ENCODE results near the gene PIEZO2. TPM values are rescaled to one million over a fixed set of nuclear protein-coding genes. Genes with fewer than 3 reads are reported as not detected.

The PIEZO2 gene
- total and polyA plus RNA-seq, 9 donors = 2.0 to 8.5 (median 3.2) TPM

DNA sequence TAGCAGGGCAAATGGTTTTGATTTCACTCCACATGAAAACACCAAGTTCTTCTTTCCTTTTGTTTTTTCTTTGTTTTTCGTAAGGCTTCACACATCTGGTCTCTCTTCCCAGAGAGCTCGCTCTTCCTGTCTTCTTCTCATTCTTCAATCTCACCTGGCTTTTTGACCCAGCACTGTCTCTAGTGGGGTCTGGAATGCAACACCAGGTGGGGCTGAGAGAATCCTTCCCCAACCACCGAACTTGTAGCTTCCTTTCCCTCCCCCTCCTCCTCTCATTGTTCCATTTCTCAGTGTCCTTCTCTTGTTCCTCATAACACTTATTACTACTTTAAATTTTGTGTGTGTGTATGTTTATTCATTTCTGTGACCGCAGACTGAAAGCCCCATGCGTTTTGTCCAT is 13.5 kb upstream of the PIEZO2 start:
- WGBS, 3 donors = 56 to 68% (median 64%) methylated on average over 5 of the region's 5 CpGs
- no peaks in the 10 kb centered on the region for H3K36me3 ChIP-seq
- no peaks in the 10 kb centered on the region for H3K27me3 ChIP-seq
- TF ChIP-seq, protein P1, sequence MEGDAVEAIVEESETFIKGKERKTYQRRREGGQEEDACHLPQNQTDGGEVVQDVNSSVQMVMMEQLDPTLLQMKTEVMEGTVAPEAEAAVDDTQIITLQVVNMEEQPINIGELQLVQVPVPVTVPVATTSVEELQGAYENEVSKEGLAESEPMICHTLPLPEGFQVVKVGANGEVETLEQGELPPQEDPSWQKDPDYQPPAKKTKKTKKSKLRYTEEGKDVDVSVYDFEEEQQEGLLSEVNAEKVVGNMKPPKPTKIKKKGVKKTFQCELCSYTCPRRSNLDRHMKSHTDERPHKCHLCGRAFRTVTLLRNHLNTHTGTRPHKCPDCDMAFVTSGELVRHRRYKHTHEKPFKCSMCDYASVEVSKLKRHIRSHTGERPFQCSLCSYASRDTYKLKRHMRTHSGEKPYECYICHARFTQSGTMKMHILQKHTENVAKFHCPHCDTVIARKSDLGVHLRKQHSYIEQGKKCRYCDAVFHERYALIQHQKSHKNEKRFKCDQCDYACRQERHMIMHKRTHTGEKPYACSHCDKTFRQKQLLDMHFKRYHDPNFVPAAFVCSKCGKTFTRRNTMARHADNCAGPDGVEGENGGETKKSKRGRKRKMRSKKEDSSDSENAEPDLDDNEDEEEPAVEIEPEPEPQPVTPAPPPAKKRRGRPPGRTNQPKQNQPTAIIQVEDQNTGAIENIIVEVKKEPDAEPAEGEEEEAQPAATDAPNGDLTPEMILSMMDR (IDR thresholded peaks at IDR 0.05) = no peak
- TF ChIP-seq POLR2A (IDR thresholded peaks at IDR 0.05) (no peak), EP300 (IDR thresholded peaks at IDR 0.05) (no peak)
- intact Hi-C loops (cut with DNase I) = loop anchor here in 1 of 4 donors (10.0 kb wide), 1 partner anchor 318 kb away; no protein-coding TSS in a partner anchor
- DNase-seq = no peak
- H3K27ac ChIP-seq = no peak overlapping the region
- no peaks in the 10 kb centered on the region for H3K4me1 ChIP-seq (ENCODE audit: insufficient read depth)
- no peaks in the 10 kb centered on the region for H3K9me3 ChIP-seq
- no peak overlapping the region for H3K4me3 ChIP-seq

- TF ChIP-seq POLR2A (IDR thresholded peaks at IDR 0.05) = no peak
- no peak for TF ChIP-seq EP300 (IDR thresholded peaks at IDR 0.05)
- TF ChIP-seq, protein P1 (IDR thresholded peaks at IDR 0.05) = no peak
- Histone ChIP-seq H3K36me3 (no peaks in the 10 kb centered on the region), H3K27me3 (no peaks in the 10 kb centered on the region), H3K27ac (no peak overlapping the region), H3K4me1 (ENCODE audit: insufficient read depth) (no peaks in the 10 kb centered on the region), H3K4me3 (no peak overlapping the region), H3K9me3 (no peaks in the 10 kb centered on the region)
- no peak for DNase-seq
- 86 to 91% (median 90%) methylated on average over 3 of the region's 3 CpGs for WGBS, 3 donors
- intact Hi-C loops (cut with DNase I) = loop anchor here in 1 of 4 donors (10.0 kb wide), 1 partner anchor 318 kb away; no protein-coding TSS in a partner anchor
These were observed 13.1 kb upstream of the PIEZO2 start for GRCh38 chr18:11162462-11162861.

GRCh38 chr18:11160313-11160712 is 10.9 kb upstream of the PIEZO2 start:
- DNase-seq = no peak
- Histone ChIP-seq H3K4me1 (ENCODE audit: insufficient read depth) (no peaks in the 10 kb centered on the region), H3K9me3 (no peaks in the 10 kb centered on the region), H3K27me3 (no peaks in the 10 kb centered on the region), H3K36me3 (no peaks in the 10 kb centered on the region), H3K4me3 (no peak overlapping the region), H3K27ac (no peak overlapping the region)
- 44 to 48% (median 46%) methylated on average over 2 of the region's 2 CpGs for WGBS, 3 donors
- intact Hi-C loops (cut with DNase I) = loop anchor here in 1 of 4 donors (10.0 kb wide), 1 partner anchor 316 kb away; no protein-coding TSS in a partner anchor
- no peak for TF ChIP-seq POLR2A (IDR thresholded peaks at IDR 0.05)
- no peak for TF ChIP-seq EP300 (IDR thresholded peaks at IDR 0.05)
- TF ChIP-seq, protein P1 (IDR thresholded peaks at IDR 0.05) = no peak

- Histone ChIP-seq H3K27me3 (no peaks in the 10 kb centered on the region), H3K4me1 (ENCODE audit: insufficient read depth) (no peaks in the 10 kb centered on the region), H3K36me3 (no peaks in the 10 kb centered on the region), H3K9me3 (no peaks in the 10 kb centered on the region), H3K4me3 (no peak overlapping the region), H3K27ac (no peak overlapping the region)
- TF ChIP-seq EP300 (IDR thresholded peaks at IDR 0.05) (no peak), POLR2A (IDR thresholded peaks at IDR 0.05) (no peak)
- TF ChIP-seq, protein P1 (IDR thresholded peaks at IDR 0.05) = no peak
- WGBS, 3 donors = 66 to 73% (median 68%) methylated on average over 4 of the region's 4 CpGs
- DNase-seq = no peak
- intact Hi-C loops (cut with DNase I) = loop anchor here in 3 of 4 donors (10.0 kb wide), 3 partner anchors 305 to 595 kb away; no protein-coding TSS in a partner anchor
These were observed 10.5 kb upstream of the PIEZO2 start for GRCh38 chr18:11159844-11160243.

All from ovary (tissue), 9 donors.